Measurements from ENCODE around the gene FBL. TPM values are rescaled to one million over a fixed set of nuclear protein-coding genes. Genes with fewer than 3 reads are reported as not detected.
A peak's percentile ranks its signal among the peaks of the same experiment; 100 is the strongest.

FBL gene
- total and polyA plus RNA-seq, 2 donors (not counting 1 experiment from before 2014, with no cell fraction given): 253 to 376 TPM

- Mint-ChIP-seq H3K27ac (no peak overlapping the region), H3K9me3 (ENCODE audit: insufficient read depth) (no peaks in the 10 kb centered on the region), H3K27me3 (no peaks in the 10 kb centered on the region), H3K4me1 (peaks cover 37% of the 10 kb centered on the region), H3K4me3 (no peak overlapping the region)
- DNase-seq (no peak), ATAC-seq (ENCODE audit: low read depth) (no peak)
- H3K4me3 ChIP-seq (ENCODE audit: control extremely low read depth in 1 of 5, extremely low read depth in 1 of 5, insufficient read depth in 1 of 5, low read depth in 2 of 5, low read length in 4 of 5): no peak overlapping the region
- no peaks in the 10 kb centered on the region for H3K27me3 ChIP-seq (replicated peaks in 1 of 4; ENCODE audit: control extremely low read depth in 1 of 4, control insufficient read depth in 3 of 4, insufficient read depth in 4 of 4, low read length in 3 of 4)
- no peak overlapping the region for H3K4me2 ChIP-seq (replicated peaks; ENCODE audit: low read depth, low read length, poor library complexity, severe bottlenecking)
- H3K4me1 ChIP-seq (ENCODE audit: control insufficient read depth in 2 of 2, insufficient read depth in 2 of 2, low read length in 2 of 2): peaks cover 16 to 37% of the 10 kb centered on the region in 2 donors
- H3K9ac ChIP-seq (ENCODE audit: low read length): no peak overlapping the region
- H3K36me3 ChIP-seq (replicated peaks in 1 of 2; ENCODE audit: control extremely low read depth in 1 of 2, control insufficient read depth in 1 of 2, extremely low read depth in 1 of 2, insufficient read depth in 2 of 2, low read length in 1 of 2): peaks cover 0 to 66% of the 10 kb centered on the region in 2 experiments
- no peak overlapping the region for H2AFZ ChIP-seq (ENCODE audit: insufficient read depth, low read depth, low read length, poor library complexity, severe bottlenecking)
- intact Hi-C loops (cut with micrococcal nuclease): loop anchor here (5.0 to 10.0 kb wide), 2 partner anchors 386 to 747 kb away; partner anchors contain the start of genes SHKBP1 and SUPT5H
- TF ChIP-seq CTCF (IDR thresholded peaks at IDR 0.05): no peak
- no peak for TF ChIP-seq EZH2 (IDR thresholded peaks at IDR 0.05; ENCODE audit: borderline replicate concordance, insufficient read depth, low read depth, low read length, poor library complexity, severe bottlenecking)
- H4K20me1 ChIP-seq (ENCODE audit: control insufficient read depth, insufficient read depth, low read length, poor library complexity, severe bottlenecking): peaks cover 32% of the 10 kb centered on the region
- ChIA-PET POLR2A (no interaction called here), CTCF (interaction anchor here (2.2 to 3.8 kb wide), 2 partner anchors 14 to 38 kb away, joined by 5 to 23 read pairs; no protein-coding TSS in a partner anchor)
- peaks cover 36% of the 10 kb centered on the region for H3K79me2 ChIP-seq (ENCODE audit: control insufficient read depth, insufficient read depth, low read length)
- no peaks in the 10 kb centered on the region for H3K9me3 ChIP-seq (ENCODE audit: control extremely low read depth in 1 of 3, control insufficient read depth in 2 of 3, insufficient read depth in 1 of 3, low read length in 2 of 3)
- WGBS (ENCODE audit: insufficient coverage): 98% methylated on average over 13 of the region's 18 CpGs
- H3K27ac ChIP-seq (ENCODE audit: low read length in 2 of 2): no peak overlapping the region
Measured at GRCh38 chr19:39830406-39830805, 15.8 kb downstream of the FBL start.

DNA sequence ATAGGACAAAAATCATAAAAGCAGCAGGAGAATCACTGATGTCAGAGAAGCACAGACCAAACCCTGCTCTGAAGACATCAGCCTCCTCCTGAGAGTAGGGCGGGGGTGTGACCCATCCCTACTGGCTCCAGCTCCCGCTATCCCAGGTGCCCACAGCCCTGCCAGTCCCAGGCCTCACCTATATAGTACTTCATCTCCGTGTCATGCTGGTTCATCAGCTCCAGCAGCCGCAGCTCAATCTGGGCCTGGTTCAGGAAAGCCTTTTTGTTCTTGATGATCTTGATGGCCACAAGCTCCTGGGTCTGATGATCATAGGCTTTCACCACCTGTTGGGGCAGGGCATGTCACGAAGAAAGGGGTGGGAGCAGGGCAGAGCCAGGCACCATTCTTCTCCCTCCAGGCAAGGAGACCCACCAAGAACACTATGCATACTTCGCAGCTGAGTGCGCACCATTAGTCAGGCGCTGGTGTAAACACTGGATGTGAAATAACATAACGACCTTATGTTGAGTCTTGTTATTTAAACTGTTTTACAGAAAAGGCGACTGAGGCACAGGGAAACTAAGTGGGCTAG lies 16.4 kb downstream of the FBL start:
- H3K9me3 Mint-ChIP-seq (ENCODE audit: insufficient read depth): no peaks in the 10 kb centered on the region
- peaks cover 37% of the 10 kb centered on the region for H3K4me1 Mint-ChIP-seq
- Histone ChIP-seq H3K4me1 (ENCODE audit: control insufficient read depth in 2 of 2, insufficient read depth in 2 of 2, low read length in 2 of 2) (peaks cover 19 to 42% of the 10 kb centered on the region in 2 donors), H3K27me3 (replicated peaks in 1 of 4; ENCODE audit: control extremely low read depth in 1 of 4, control insufficient read depth in 3 of 4, insufficient read depth in 4 of 4, low read length in 3 of 4) (no peaks in the 10 kb centered on the region), H2AFZ (ENCODE audit: insufficient read depth, low read depth, low read length, poor library complexity, severe bottlenecking) (no peak overlapping the region), H3K27ac (ENCODE audit: low read length in 2 of 2) (no peak overlapping the region), H3K4me3 (ENCODE audit: control extremely low read depth in 1 of 5, extremely low read depth in 1 of 5, insufficient read depth in 1 of 5, low read depth in 2 of 5, low read length in 4 of 5) (no peak overlapping the region), H3K79me2 (ENCODE audit: control insufficient read depth, insufficient read depth, low read length) (peaks cover 36% of the 10 kb centered on the region), H4K20me1 (ENCODE audit: control insufficient read depth, insufficient read depth, low read length, poor library complexity, severe bottlenecking) (peaks cover 38% of the 10 kb centered on the region), H3K9me3 (ENCODE audit: control extremely low read depth in 1 of 3, control insufficient read depth in 2 of 3, insufficient read depth in 1 of 3, low read length in 2 of 3) (no peaks in the 10 kb centered on the region), H3K36me3 (replicated peaks in 1 of 2; ENCODE audit: control extremely low read depth in 1 of 2, control insufficient read depth in 1 of 2, extremely low read depth in 1 of 2, insufficient read depth in 2 of 2, low read length in 1 of 2) (peaks cover 0 to 62% of the 10 kb centered on the region in 2 experiments), H3K9ac (ENCODE audit: low read length) (no peak overlapping the region), H3K4me2 (replicated peaks; ENCODE audit: low read depth, low read length, poor library complexity, severe bottlenecking) (no peak overlapping the region)
- H3K27me3 Mint-ChIP-seq: no peaks in the 10 kb centered on the region
- ATAC-seq (ENCODE audit: low read depth) (no peak), DNase-seq (no peak)
- CTCF ChIA-PET: interaction anchor here (2.2 to 3.8 kb wide), 2 partner anchors 14 to 37 kb away, joined by 5 to 23 read pairs; no protein-coding TSS in a partner anchor
- intact Hi-C loops (cut with micrococcal nuclease): loop anchor here (5.0 to 10.0 kb wide), 2 partner anchors 385 to 748 kb away; partner anchors contain the start of genes SHKBP1 and SUPT5H
- TF ChIP-seq EZH2 (IDR thresholded peaks at IDR 0.05; ENCODE audit: borderline replicate concordance, insufficient read depth, low read depth, low read length, poor library complexity, severe bottlenecking) (no peak), CTCF (IDR thresholded peaks at IDR 0.05) (no peak)
- no peak overlapping the region for H3K4me3 Mint-ChIP-seq
- POLR2A ChIA-PET: interaction anchor here (0.7 kb wide), 1 partner anchor 479 kb away, joined by 5 read pairs; no protein-coding TSS in a partner anchor
- H3K27ac Mint-ChIP-seq: peak overlapping the region; percentile 26
- WGBS (ENCODE audit: insufficient coverage): 97% methylated on average over 6 of the region's 10 CpGs

All from B cell (primary cell).